Measurements from ENCODE around the gene GPHN.

Gene GPHN

DNA sequence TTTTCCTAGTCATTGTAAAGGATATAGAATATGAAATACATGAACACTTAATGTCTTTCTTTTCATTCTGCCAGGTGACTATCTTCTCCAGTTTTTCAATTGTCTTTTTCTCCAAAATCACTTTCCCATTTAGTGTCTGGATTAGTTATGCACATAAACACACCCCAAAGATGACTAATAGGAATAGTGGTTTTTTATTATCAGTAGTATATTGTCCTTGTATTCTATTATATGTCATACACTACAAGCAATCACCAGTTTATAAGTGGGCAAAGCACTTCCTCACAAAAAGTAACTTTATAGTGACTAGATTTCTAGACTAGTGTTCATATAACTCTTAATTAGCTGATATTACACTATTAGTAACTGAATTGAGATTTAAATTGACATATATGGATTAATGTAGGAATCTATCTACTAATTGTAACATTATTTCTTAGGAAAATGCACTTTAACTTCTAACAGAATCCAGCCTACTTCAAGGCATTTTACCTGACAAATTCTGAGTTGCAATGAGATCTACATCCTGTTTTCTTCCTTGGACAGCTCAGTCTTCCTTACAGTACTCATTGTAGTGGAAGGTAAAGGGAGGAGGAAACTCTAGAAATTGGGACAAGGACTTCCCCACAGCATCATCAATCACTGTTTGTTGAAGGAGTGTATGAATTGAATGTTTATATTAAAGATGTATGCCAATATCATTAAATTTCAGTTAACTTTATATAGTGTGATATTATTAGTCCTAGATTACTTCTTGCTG is 495.2 kb downstream of the GPHN start:
- Mint-ChIP-seq H3K9me3 (no peaks in the 10 kb centered on the region), H3K4me1 (peaks cover 8% of the 10 kb centered on the region), H3K36me3 (ENCODE audit: low read depth) (peaks cover 5% of the 10 kb centered on the region), H3K27ac (no peak overlapping the region), H3K27me3 (ENCODE audit: low read depth) (no peaks in the 10 kb centered on the region), H3K4me3 (no peak overlapping the region)
- TF ChIP-seq, protein P1, sequence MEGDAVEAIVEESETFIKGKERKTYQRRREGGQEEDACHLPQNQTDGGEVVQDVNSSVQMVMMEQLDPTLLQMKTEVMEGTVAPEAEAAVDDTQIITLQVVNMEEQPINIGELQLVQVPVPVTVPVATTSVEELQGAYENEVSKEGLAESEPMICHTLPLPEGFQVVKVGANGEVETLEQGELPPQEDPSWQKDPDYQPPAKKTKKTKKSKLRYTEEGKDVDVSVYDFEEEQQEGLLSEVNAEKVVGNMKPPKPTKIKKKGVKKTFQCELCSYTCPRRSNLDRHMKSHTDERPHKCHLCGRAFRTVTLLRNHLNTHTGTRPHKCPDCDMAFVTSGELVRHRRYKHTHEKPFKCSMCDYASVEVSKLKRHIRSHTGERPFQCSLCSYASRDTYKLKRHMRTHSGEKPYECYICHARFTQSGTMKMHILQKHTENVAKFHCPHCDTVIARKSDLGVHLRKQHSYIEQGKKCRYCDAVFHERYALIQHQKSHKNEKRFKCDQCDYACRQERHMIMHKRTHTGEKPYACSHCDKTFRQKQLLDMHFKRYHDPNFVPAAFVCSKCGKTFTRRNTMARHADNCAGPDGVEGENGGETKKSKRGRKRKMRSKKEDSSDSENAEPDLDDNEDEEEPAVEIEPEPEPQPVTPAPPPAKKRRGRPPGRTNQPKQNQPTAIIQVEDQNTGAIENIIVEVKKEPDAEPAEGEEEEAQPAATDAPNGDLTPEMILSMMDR (IDR thresholded peaks at IDR 0.05; ENCODE audit: unreplicated experiment in 3 of 3): no peak

DNA sequence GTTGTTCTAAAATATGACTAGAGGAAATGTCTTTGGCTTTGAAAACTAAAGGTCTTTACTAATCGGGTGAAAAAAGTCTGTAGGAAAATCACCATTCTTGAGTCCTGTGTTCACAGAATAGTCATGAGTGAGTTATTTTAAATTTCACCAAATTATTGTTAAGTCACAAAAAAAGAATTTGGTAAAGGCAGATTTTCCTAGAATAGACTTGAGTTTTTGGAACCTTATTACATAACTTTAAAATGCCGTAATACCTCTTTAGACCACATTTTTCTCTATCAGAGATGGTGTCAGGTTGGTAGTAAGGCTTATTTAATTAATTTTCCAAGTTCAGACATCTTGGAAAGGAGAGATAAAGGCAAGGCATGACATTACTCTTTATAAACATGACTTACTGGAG is 496.6 kb downstream of the GPHN start:
- Mint-ChIP-seq H3K9me3 (no peaks in the 10 kb centered on the region), H3K4me3 (no peak overlapping the region), H3K36me3 (ENCODE audit: low read depth) (peaks cover 8% of the 10 kb centered on the region), H3K4me1 (peaks cover 10% of the 10 kb centered on the region), H3K27ac (no peak overlapping the region), H3K27me3 (ENCODE audit: low read depth) (no peaks in the 10 kb centered on the region)
- TF ChIP-seq, protein P1 (IDR thresholded peaks at IDR 0.05; ENCODE audit: unreplicated experiment in 3 of 3): no peak

DNA sequence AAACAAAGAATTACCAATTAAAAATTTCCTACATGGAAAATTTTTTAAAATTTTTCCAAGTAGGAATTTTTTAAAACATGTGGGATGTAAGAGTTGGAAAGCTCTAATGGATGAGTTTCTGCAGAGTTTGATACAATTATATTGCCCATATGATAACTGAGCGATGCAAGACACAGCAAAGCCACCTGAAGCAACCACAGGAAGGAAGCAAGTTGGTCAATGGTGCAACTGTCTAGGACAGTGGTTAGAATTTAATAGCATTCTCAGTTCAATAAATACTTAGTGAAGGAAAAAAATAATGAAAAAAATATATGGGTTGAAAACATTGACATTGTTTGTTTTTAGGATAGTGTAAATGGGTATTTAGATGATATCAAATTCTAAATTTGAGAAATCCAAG is 502.7 kb downstream of the GPHN start:
- TF ChIP-seq, protein P1 (IDR thresholded peaks at IDR 0.05; ENCODE audit: unreplicated experiment in 3 of 3): no peak
- Mint-ChIP-seq H3K27ac (no peak overlapping the region), H3K4me1 (peaks cover 8% of the 10 kb centered on the region), H3K27me3 (ENCODE audit: low read depth) (no peaks in the 10 kb centered on the region), H3K9me3 (no peaks in the 10 kb centered on the region), H3K4me3 (no peak overlapping the region), H3K36me3 (ENCODE audit: low read depth) (peaks cover 8% of the 10 kb centered on the region)

DNA sequence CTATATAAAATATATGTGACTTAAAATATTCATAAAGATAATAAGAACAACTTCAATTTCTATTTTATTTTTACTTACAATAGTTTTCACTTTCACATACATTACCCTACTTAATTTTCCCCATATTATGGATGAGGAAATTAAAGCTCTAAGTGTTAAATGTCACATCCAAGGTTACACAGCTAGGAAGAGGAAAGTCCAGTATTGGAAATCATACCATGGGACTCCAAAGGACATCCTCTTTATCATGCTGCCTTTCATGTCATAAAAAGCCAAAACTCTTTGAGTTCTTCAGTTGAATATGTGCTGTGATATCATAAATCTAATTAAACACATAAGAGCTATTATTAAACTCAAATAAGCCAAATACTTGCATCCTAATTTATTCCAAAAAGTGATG is 508.9 kb downstream of the GPHN start:
- Mint-ChIP-seq H3K4me1 (no peaks in the 10 kb centered on the region), H3K36me3 (ENCODE audit: low read depth) (no peaks in the 10 kb centered on the region)

DNA sequence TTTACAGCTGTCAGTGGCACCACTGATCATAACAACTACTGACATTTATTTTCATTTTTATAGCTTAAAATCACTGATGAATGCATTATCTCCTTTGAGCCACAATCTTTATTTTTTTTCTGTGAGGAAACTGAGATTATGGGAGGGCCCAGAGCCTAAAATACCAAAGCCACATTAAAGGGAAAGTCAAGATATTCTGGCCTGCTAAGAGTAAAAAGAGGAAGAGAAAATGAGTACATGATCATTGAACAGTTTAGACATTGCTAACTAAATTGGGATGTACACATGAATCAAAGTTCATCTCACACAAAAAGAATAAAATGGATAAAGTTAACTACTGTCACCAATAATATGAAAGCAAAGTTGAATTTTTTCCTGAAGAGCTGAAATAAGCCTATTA is 510.8 kb downstream of the GPHN start:
- no peaks in the 10 kb centered on the region for H3K27me3 Mint-ChIP-seq (ENCODE audit: low read depth)

More for the DNA sequence above, 508.9 kb downstream of the GPHN start:
- H3K4me3 Mint-ChIP-seq: no peak overlapping the region
- H3K9me3 Mint-ChIP-seq: no peaks in the 10 kb centered on the region
- TF ChIP-seq, protein P1 (IDR thresholded peaks at IDR 0.05; ENCODE audit: unreplicated experiment in 3 of 3): no peak
- no peak overlapping the region for H3K27ac Mint-ChIP-seq
- H3K27me3 Mint-ChIP-seq (ENCODE audit: low read depth): no peaks in the 10 kb centered on the region

More for the DNA sequence above, 510.8 kb downstream of the GPHN start:
- TF ChIP-seq, protein P1 (IDR thresholded peaks at IDR 0.05; ENCODE audit: unreplicated experiment in 3 of 3): no peak
- no peaks in the 10 kb centered on the region for H3K9me3 Mint-ChIP-seq
- H3K27ac Mint-ChIP-seq: no peak overlapping the region
- no peaks in the 10 kb centered on the region for H3K4me1 Mint-ChIP-seq
- no peak overlapping the region for H3K4me3 Mint-ChIP-seq
- H3K36me3 Mint-ChIP-seq (ENCODE audit: low read depth): no peaks in the 10 kb centered on the region

Data from nephron (organoid).